H1 (cell line): ENCODE data around the gene MYO1D. TPM values are rescaled to one million over a fixed set of nuclear protein-coding genes. Genes with fewer than 3 reads are reported as not detected.

Experiments
- CTCF ChIA-PET: fragments of 300-600 bp; sonication (Branson Sonifier 250); formaldehyde crosslinking; loops from one replicate; lab custom pipeline; 2021; ENCODE audit not compliant: partially characterized antibody; lab: Charles Lee
- POLR2A ChIA-PET: fragments of 300-600 bp; sonication (Branson Sonifier 250); formaldehyde crosslinking; loops from one replicate; lab custom pipeline; 2021; ENCODE audit warnings: inconsistent platforms; ENCODE audit not compliant: partially characterized antibody; lab: Charles Lee
- DNase-seq, 2 experiments: peaks; one replicate each; pipeline versions ENCODE4 v3.0.0 to v3.0.0-alpha.2; 2010 to 2022; ENCODE audit warnings: low spot score in 2 of 2, low read depth in 1 of 2, mixed read lengths in 1 of 2
- FAIRE-seq: peaks from 2 replicates; lab custom pipeline; 2011; peaks lifted over from hg19 to GRCh38; lab: Jason Lieb, UNC
- H2AFZ ChIP-seq: 2 replicates; pipeline ENCODE4 v1.8.1; 2012; ENCODE audit warnings: low read length, inconsistent platforms
- H2AK5ac ChIP-seq: 2 replicates; pipeline ENCODE4 v1.6.1; 2013; ENCODE audit warnings: low read depth, low read length
- H2BK120ac ChIP-seq: replicated peaks from 2 replicates; pipeline ENCODE3; 2013; ENCODE audit warnings: low read depth, low read length, inconsistent platforms
- H2BK12ac ChIP-seq: 2 replicates; pipeline ENCODE4 v1.6.1; 2013; ENCODE audit warnings: low read depth, low read length
- H2BK15ac ChIP-seq: 2 replicates; pipeline ENCODE4 v1.6.1; 2013; ENCODE audit warnings: low read length
- H2BK20ac ChIP-seq: 2 replicates; pipeline ENCODE4 v1.6.1; 2013; ENCODE audit warnings: low read length
- H2BK5ac ChIP-seq: 2 replicates; pipeline ENCODE4 v1.6.1; 2013; ENCODE audit warnings: low read depth, low read length
- H3K14ac ChIP-seq: 2 replicates; pipeline ENCODE4 v1.6.1; 2013; ENCODE audit warnings: inconsistent platforms; ENCODE audit not compliant: insufficient read length
- H3K18ac ChIP-seq: 2 replicates; pipeline ENCODE4 v1.6.1; 2013; ENCODE audit warnings: low read length; ENCODE audit errors: extremely low read depth
- H3K23ac ChIP-seq: 2 replicates; pipeline ENCODE4 v1.6.1; 2013; ENCODE audit warnings: inconsistent platforms; ENCODE audit not compliant: insufficient read length
- H3K23me2 ChIP-seq: 2 replicates; pipeline ENCODE4 v1.6.1; 2013; ENCODE audit warnings: low read depth, low read length
- H3K27ac ChIP-seq: 2 replicates; pipeline ENCODE4 v1.6.1; 2011; ENCODE audit warnings: low read depth, low read length, inconsistent platforms
- H3K27me3 ChIP-seq, 4 experiments: replicated peaks in 1 of 4; 1 replicate in 1 of 4; 2 replicates in 3 of 4; pipeline versions ENCODE4 v1.6.1 to v1.8.1; 2011 to 2013; ENCODE audit warnings: low read length in 3 of 4, mild to moderate bottlenecking in 3 of 4, inconsistent platforms in 2 of 4, mixed read lengths in 2 of 4, moderate library complexity in 1 of 4; ENCODE audit not compliant: control insufficient read depth in 3 of 4, insufficient read depth in 3 of 4; ENCODE audit errors: extremely low read depth in 1 of 4
- H3K36me3 ChIP-seq, 4 experiments: 2 replicates each; pipeline versions ENCODE4 v1.6.1 to v1.8.1; 2011 to 2013; ENCODE audit warnings: mild to moderate bottlenecking in 4 of 4, low read length in 3 of 4, moderate library complexity in 2 of 4, control low read depth in 1 of 4, inconsistent platforms in 1 of 4; ENCODE audit not compliant: insufficient read depth in 4 of 4, control insufficient read depth in 2 of 4
- H3K4ac ChIP-seq: replicated peaks from 2 replicates; pipeline ENCODE3; 2013; ENCODE audit warnings: low read length, low read depth, mixed read lengths, inconsistent platforms; ENCODE audit not compliant: insufficient read length
- H3K4me1 ChIP-seq, 4 experiments: replicated peaks in 1 of 4; 1 replicate in 1 of 4; 2 replicates in 3 of 4; pipeline versions ENCODE4 v1.6.1 to v1.8.1; 2011 to 2013; ENCODE audit warnings: low read length in 3 of 4, inconsistent platforms in 2 of 4, mixed read lengths in 1 of 4; ENCODE audit not compliant: insufficient read depth in 4 of 4, control insufficient read depth in 3 of 4
- H3K4me2 ChIP-seq, 2 experiments: 2 replicates each; pipeline versions ENCODE4 v1.6.1 to v1.8.1; 2011 to 2013; ENCODE audit warnings: low read depth in 2 of 2, low read length in 2 of 2, control low read depth in 1 of 2, inconsistent platforms in 1 of 2, mild to moderate bottlenecking in 1 of 2; ENCODE audit not compliant: insufficient read depth in 1 of 2
- H3K4me3 ChIP-seq, 4 experiments: fragments of 200-600, 300-600 bp in 1 of 4; sonication (generic), shearing (Covaris generic), sonication (Bioruptor Twin) in 1 of 4; 2 replicates each; pipeline versions ENCODE4 v1.5.1 to v1.8.1; 2011 to 2016; ENCODE audit warnings: low read length in 4 of 4, low read depth in 3 of 4, control low read depth in 2 of 4, inconsistent platforms in 2 of 4, mild to moderate bottlenecking in 2 of 4, mixed read lengths in 1 of 4, moderate library complexity in 1 of 4; ENCODE audit not compliant: insufficient read depth in 2 of 4; ENCODE audit errors: extremely low read depth in 1 of 4
- H3K56ac ChIP-seq: replicated peaks from 2 replicates; pipeline ENCODE3; 2013; ENCODE audit warnings: low read depth, mild to moderate bottlenecking, mixed read lengths, low read length, inconsistent platforms; ENCODE audit not compliant: insufficient read length
- H3K79me1 ChIP-seq: 2 replicates; pipeline ENCODE4 v1.6.1; 2013; ENCODE audit warnings: low read depth, low read length, control low read depth
- H3K79me2 ChIP-seq, 2 experiments: 2 replicates each; pipeline versions ENCODE4 v1.6.1 to v1.8.1; 2012 to 2013; ENCODE audit warnings: low read length in 2 of 2, mild to moderate bottlenecking in 2 of 2, inconsistent platforms in 1 of 2; ENCODE audit not compliant: insufficient read depth in 2 of 2, control insufficient read depth in 1 of 2
- H3K9ac ChIP-seq, 4 experiments: replicated peaks in 1 of 4; 1 replicate in 1 of 4; 2 replicates in 3 of 4; pipeline versions ENCODE4 v1.6.1 to v1.8.1; 2011 to 2013; ENCODE audit warnings: low read depth in 3 of 4, low read length in 3 of 4, control low read depth in 2 of 4, mild to moderate bottlenecking in 2 of 4, moderate library complexity in 2 of 4, inconsistent platforms in 1 of 4; ENCODE audit errors: extremely low read depth in 1 of 4
- H3K9me3 ChIP-seq, 2 experiments: 2 replicates each; pipeline versions ENCODE4 v1.6.1 to v1.8.1; 2012 to 2013; ENCODE audit warnings: mild to moderate bottlenecking in 2 of 2, moderate library complexity in 2 of 2, control low read depth in 1 of 2, inconsistent platforms in 1 of 2, low read depth in 1 of 2, low read length in 1 of 2, mixed read lengths in 1 of 2; ENCODE audit not compliant: insufficient read depth in 2 of 2
- H4K20me1 ChIP-seq, 2 experiments: replicated peaks in 1 of 2; 2 replicates each; pipeline versions ENCODE3 to v1.8.1; 2011 to 2013; ENCODE audit warnings: inconsistent platforms in 2 of 2, low read length in 2 of 2, mild to moderate bottlenecking in 1 of 2; ENCODE audit not compliant: insufficient read depth in 2 of 2, control insufficient read depth in 1 of 2
- H4K5ac ChIP-seq: 2 replicates; pipeline ENCODE4 v1.6.1; 2013; ENCODE audit warnings: low read length, low read depth, mixed read lengths, inconsistent platforms; ENCODE audit not compliant: insufficient read length
- H4K8ac ChIP-seq: 2 replicates; pipeline ENCODE4 v1.8.0; 2013; ENCODE audit warnings: mild to moderate bottlenecking, moderate library complexity, low read length, inconsistent platforms; ENCODE audit not compliant: insufficient read depth; ENCODE audit errors: extremely low read depth
- H4K91ac ChIP-seq: replicated peaks from 2 replicates; pipeline ENCODE3; 2013; ENCODE audit warnings: low read length, mixed read lengths, inconsistent platforms; ENCODE audit not compliant: insufficient read length
- BACH1 ChIP-seq: IDR thresholded peaks from 2 replicates; pipeline ENCODE4 v1.6.1; 2012; ENCODE audit warnings: low read length, improper control_type of control experiment
- CBX5 ChIP-seq: fragments of 300-800, 300-1000 bp; sonication (generic); IDR thresholded peaks from 2 replicates; pipeline ENCODE4 v1.7.1; 2016; ENCODE audit warnings: antibody characterized with exemption, low read length, low read depth
- JUN ChIP-seq: IDR thresholded peaks from 2 replicates; pipeline ENCODE4 v1.6.1; 2011; ENCODE audit warnings: low read depth, mild to moderate bottlenecking, improper control_type of control experiment, low read length
- RAD21 ChIP-seq, 2 experiments: IDR thresholded peaks in 1 of 2; conservative IDR thresholded peaks in 1 of 2; 2 replicates each; pipeline ENCODE4 v1.6.1; 2011; ENCODE audit warnings: low read depth in 2 of 2, low read length in 2 of 2, improper control_type of control experiment in 1 of 2, inconsistent platforms in 1 of 2, mild to moderate bottlenecking in 1 of 2, moderate library complexity in 1 of 2
- RNF2 ChIP-seq: fragments of 200-900, 300-1000 bp; sonication (generic); IDR thresholded peaks from 2 replicates; pipeline ENCODE4 v1.7.1; 2016; ENCODE audit warnings: borderline replicate concordance, low read depth, mild to moderate bottlenecking, antibody characterized with exemption, low read length; ENCODE audit not compliant: poor library complexity, severe bottlenecking; ENCODE audit errors: missing control alignments
- SRF ChIP-seq: IDR thresholded peaks from 2 replicates; pipeline ENCODE4 v1.6.1; 2011; ENCODE audit warnings: mild to moderate bottlenecking, low read depth, low read length, moderate library complexity
- YY1 ChIP-seq: IDR thresholded peaks from 2 replicates; pipeline ENCODE4 v1.6.1; 2011; ENCODE audit warnings: low read depth, mild to moderate bottlenecking, low read length
- WGBS, 2 experiments: shearing (Covaris generic) in 1 of 2; methylation state at CpG; one replicate each; pipeline versions ENCODE4 v1.1.6 to v1.1.7; 2013 to 2015; ENCODE audit warnings: low lambda C conversion rate in 2 of 2, mixed read lengths in 2 of 2, inconsistent platforms in 1 of 2, low coverage in 1 of 2, missing lambda C conversion rate in 1 of 2; ENCODE audit not compliant: insufficient replicate concordance in 2 of 2, insufficient coverage in 1 of 2, insufficient read length in 1 of 2; ENCODE audit errors: extremely low coverage in 1 of 2, missing lambda C conversion rate in 1 of 2; 5-methylcytosine and 5-hydroxymethylcytosine counted together
- polyA plus RNA-seq, 7 experiments: library from polyadenylated mRNA; depleted of rRNA in 3 of 7; stranded (reverse) in 5 of 7; unstranded in 2 of 7; fragments of >200 nt in 5 of 7; fragments of 200-250 nt in 2 of 7; gene quantifications; 1 replicate in 5 of 7; 2 replicates in 1 of 7; 4 replicates in 1 of 7; pipeline versions ENCODE4 v1.2.1 to v1.2.3, GENCODE V29; 2011 to 2013; ENCODE audit warnings: missing spikeins in 2 of 7, mixed read lengths in 2 of 7
- total RNA-seq: library from RNA; stranded (reverse); fragmentation: NEBNext Ultra II Directional; extraction: Animal tissue kit (Norgen Biotek cat#: 25700); gene quantifications from 2 replicates; pipeline ENCODE4 v1.2.1, GENCODE V29; 2021
- TF ChIP-seq, protein P1 (sequence below), 3 experiments: IDR thresholded peaks; 1 replicate in 2 of 3; 2 replicates in 1 of 3; pipeline versions ENCODE4 v1.5.1 to v1.6.1; 2011; ENCODE audit warnings: low read length in 3 of 3, mild to moderate bottlenecking in 3 of 3, inconsistent platforms in 2 of 3, low read depth in 1 of 3, moderate library complexity in 1 of 3; ENCODE audit not compliant: insufficient read depth in 1 of 3; ENCODE audit errors: control extremely low read depth in 1 of 3

The MYO1D gene
- total and polyA plus RNA-seq, 2 of the 8 experiments (the other 6 are each of a cell fraction or from before 2014, with no cell fraction given), result 6.5 to 25.4 TPM

DNA sequence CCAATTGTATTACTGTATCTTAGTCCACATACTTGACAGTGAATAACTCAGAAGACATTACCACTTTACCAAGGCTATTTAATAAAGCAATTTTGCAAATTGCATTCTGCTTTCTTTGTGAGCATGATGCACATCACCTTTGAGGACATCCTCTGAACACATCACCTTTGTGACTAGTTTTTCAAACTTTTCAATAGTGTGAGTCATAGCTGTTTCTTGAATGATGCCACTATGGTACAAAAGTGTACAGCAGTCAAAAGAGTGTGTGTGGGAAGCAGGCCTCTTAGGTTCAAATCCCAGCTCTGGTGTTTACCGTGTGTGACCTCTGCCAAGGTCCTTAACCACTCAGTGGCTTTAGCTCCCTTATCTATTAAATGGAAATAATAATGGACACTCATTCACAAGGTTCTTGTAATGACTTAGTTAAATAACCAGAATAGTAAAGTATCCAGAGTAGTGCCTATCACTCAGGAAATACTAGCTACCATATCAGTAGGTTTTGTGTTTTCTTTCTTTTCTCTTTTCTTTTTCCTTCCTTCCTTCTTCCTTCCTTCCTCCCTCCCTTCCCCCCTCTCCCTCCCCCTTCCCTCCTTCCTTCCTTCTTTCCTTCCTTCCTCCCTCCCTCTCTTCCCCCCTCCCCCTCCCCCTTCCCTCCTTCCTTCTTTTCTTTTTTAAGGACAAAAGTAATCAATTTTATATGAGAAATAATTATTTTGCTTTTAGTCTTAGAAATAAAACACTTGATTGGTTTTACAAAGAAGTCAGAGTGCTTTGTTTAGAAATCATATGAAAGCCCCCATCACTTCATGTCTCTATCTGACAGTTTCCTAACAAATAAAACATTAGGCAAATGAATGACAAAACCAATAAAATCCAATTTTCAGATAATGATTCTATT lies 178.9 kb downstream of the MYO1D start:
- no peak overlapping the region for H3K27ac ChIP-seq
- H2BK12ac ChIP-seq, result no peak overlapping the region
- H4K91ac ChIP-seq, result no peak overlapping the region
- H2AFZ ChIP-seq, result no peak overlapping the region
- no peak overlapping the region for H3K23ac ChIP-seq
- DNase-seq (no peak), FAIRE-seq (no peak)
- peaks cover 0 to 2% of the 10 kb centered on the region in 2 experiments for H4K20me1 ChIP-seq
- H3K4me2 ChIP-seq, result no peak overlapping the region
- no peak overlapping the region for H2BK120ac ChIP-seq
- no peaks in the 10 kb centered on the region for H3K23me2 ChIP-seq
- peaks cover 7 to 9% of the 10 kb centered on the region in 2 experiments; a peak in 3 of 4 replicates for H3K9me3 ChIP-seq
- CTCF ChIA-PET, result interaction anchor here (0.7 to 1.8 kb wide), 6 partner anchors 11 to 179 kb away, joined by 3 to 6 read pairs (median 3); partner anchors contain the start of gene MYO1D
- no peak overlapping the region for H2BK15ac ChIP-seq
- WGBS, 2 experiments, result 93% methylated on average over 1 of the region's 1 CpG; no CpG with 5 or more reads in 1 of the 2 experiments
- H3K14ac ChIP-seq, result no peak overlapping the region
- H3K36me3 ChIP-seq, result peaks cover 0 to 4% (median 0%) of the 10 kb centered on the region in 4 experiments; a peak in 1 of 8 replicates
- no peak overlapping the region for H3K18ac ChIP-seq
- no peak overlapping the region for H2BK5ac ChIP-seq
- H4K5ac ChIP-seq, result no peak overlapping the region
- no peaks in the 10 kb centered on the region for H3K4me1 ChIP-seq
- no peaks in the 10 kb centered on the region for H3K79me2 ChIP-seq
- H2AK5ac ChIP-seq, result no peak overlapping the region
- H2BK20ac ChIP-seq, result no peak overlapping the region
- H3K4me3 ChIP-seq, result no peak overlapping the region
- no peak overlapping the region for H4K8ac ChIP-seq
- H3K27me3 ChIP-seq, result no peaks in the 10 kb centered on the region
- no peaks in the 10 kb centered on the region for H3K79me1 ChIP-seq
- H3K9ac ChIP-seq, result no peak overlapping the region
- no peak overlapping the region for H3K4ac ChIP-seq
- POLR2A ChIA-PET, result interaction anchor here (0.7 kb wide), 1 partner anchor 61 kb away, joined by 3 read pairs; no protein-coding TSS in a partner anchor
- no peak overlapping the region for H3K56ac ChIP-seq
- TF ChIP-seq JUN, result no peak
- TF ChIP-seq RNF2, result no peak
- no peak for TF ChIP-seq BACH1
- TF ChIP-seq YY1, result no peak
- TF ChIP-seq SRF, result no peak
- no peak for TF ChIP-seq CBX5
- TF ChIP-seq, protein P1, sequence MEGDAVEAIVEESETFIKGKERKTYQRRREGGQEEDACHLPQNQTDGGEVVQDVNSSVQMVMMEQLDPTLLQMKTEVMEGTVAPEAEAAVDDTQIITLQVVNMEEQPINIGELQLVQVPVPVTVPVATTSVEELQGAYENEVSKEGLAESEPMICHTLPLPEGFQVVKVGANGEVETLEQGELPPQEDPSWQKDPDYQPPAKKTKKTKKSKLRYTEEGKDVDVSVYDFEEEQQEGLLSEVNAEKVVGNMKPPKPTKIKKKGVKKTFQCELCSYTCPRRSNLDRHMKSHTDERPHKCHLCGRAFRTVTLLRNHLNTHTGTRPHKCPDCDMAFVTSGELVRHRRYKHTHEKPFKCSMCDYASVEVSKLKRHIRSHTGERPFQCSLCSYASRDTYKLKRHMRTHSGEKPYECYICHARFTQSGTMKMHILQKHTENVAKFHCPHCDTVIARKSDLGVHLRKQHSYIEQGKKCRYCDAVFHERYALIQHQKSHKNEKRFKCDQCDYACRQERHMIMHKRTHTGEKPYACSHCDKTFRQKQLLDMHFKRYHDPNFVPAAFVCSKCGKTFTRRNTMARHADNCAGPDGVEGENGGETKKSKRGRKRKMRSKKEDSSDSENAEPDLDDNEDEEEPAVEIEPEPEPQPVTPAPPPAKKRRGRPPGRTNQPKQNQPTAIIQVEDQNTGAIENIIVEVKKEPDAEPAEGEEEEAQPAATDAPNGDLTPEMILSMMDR (IDR thresholded peaks at IDR 0.05; ENCODE audit: control extremely low read depth in 1 of 3, insufficient read depth in 1 of 3, low read depth in 1 of 3, low read length in 3 of 3), result no peak
- no peak for TF ChIP-seq RAD21 (IDR thresholded peaks at IDR 0.05 in 1 of 2, conservative IDR thresholded peaks at IDR 0.05 in 1 of 2; ENCODE audit: low read depth in 2 of 2, low read length in 2 of 2)
